Neuronal stem cell (in vitro differentiated cells): ENCODE data around the gene RBM4B.
"Not testable (repeated sequence)": the region's sequence is repeated elsewhere in the genome, so short reads cannot be mapped to it uniquely, and the experiment has no call there.

Experiments used
- DNase-seq: peaks from one replicate; pipeline ENCODE4 v3.0.0-alpha.2; 2013; ENCODE audit warnings: low spot score
- H2AFZ ChIP-seq: one replicate; pipeline ENCODE4 v1.6.1; 2013; ENCODE audit warnings: mild to moderate bottlenecking, low read length, inconsistent platforms
- H2AK5ac ChIP-seq: 2 replicates; pipeline ENCODE4 v1.6.1; 2013; ENCODE audit warnings: low read depth, mild to moderate bottlenecking, inconsistent platforms, low read length, moderate library complexity, mixed read lengths
- H2BK120ac ChIP-seq: 2 replicates; pipeline ENCODE4 v1.6.1; 2013; ENCODE audit warnings: low read depth, mild to moderate bottlenecking, inconsistent platforms, low read length, moderate library complexity, mixed read lengths
- H2BK12ac ChIP-seq: one replicate; pipeline ENCODE4 v1.6.1; 2013; ENCODE audit warnings: low read length, inconsistent platforms
- H2BK15ac ChIP-seq: 2 replicates; pipeline ENCODE4 v1.6.1; 2013; ENCODE audit warnings: mild to moderate bottlenecking, low read length, inconsistent platforms, mixed read lengths
- H2BK5ac ChIP-seq: one replicate; pipeline ENCODE4 v1.6.1; 2013; ENCODE audit warnings: inconsistent platforms, mild to moderate bottlenecking, low read length, moderate library complexity
- H3K14ac ChIP-seq: one replicate; pipeline ENCODE4 v1.6.1; 2013; ENCODE audit warnings: low read length, inconsistent platforms
- H3K18ac ChIP-seq: 2 replicates; pipeline ENCODE4 v1.6.1; 2013; ENCODE audit warnings: low read length, inconsistent platforms
- H3K23ac ChIP-seq: 2 replicates; pipeline ENCODE4 v1.6.1; 2013; ENCODE audit warnings: low read depth, mild to moderate bottlenecking, mixed read lengths, low read length, inconsistent platforms; ENCODE audit not compliant: poor library complexity
- H3K27ac ChIP-seq: replicated peaks from 3 replicates; pipeline ENCODE4 v1.5.1; 2013; ENCODE audit warnings: low read length, inconsistent platforms
- H3K27me3 ChIP-seq, 3 experiments: 2 replicates each; pipeline ENCODE4 v1.6.1; 2013; ENCODE audit warnings: low read length in 3 of 3, mild to moderate bottlenecking in 2 of 3, inconsistent platforms in 1 of 3, low read depth in 1 of 3, mixed read lengths in 1 of 3, moderate library complexity in 1 of 3; ENCODE audit not compliant: control insufficient read depth in 3 of 3, insufficient read depth in 3 of 3
- H3K36me3 ChIP-seq, 2 donors: replicated peaks in 1 of 2; 2 replicates each; pipeline ENCODE4 v1.6.1; 2013; ENCODE audit warnings: low read length in 2 of 2; ENCODE audit not compliant: control insufficient read depth in 2 of 2, insufficient read depth in 2 of 2
- H3K4ac ChIP-seq: 2 replicates; pipeline ENCODE4 v1.6.1; 2013; ENCODE audit warnings: inconsistent platforms, mild to moderate bottlenecking, low read length, moderate library complexity
- H3K4me1 ChIP-seq, 2 donors: 1 replicate in 1 of 2; 2 replicates in 1 of 2; pipeline ENCODE4 v1.6.1; 2013; ENCODE audit warnings: low read length in 2 of 2, low read depth in 1 of 2; ENCODE audit not compliant: control insufficient read depth in 2 of 2, insufficient read depth in 1 of 2
- H3K4me2 ChIP-seq: one replicate; pipeline ENCODE4 v1.6.1; 2013; ENCODE audit warnings: mild to moderate bottlenecking, low read length, inconsistent platforms; ENCODE audit not compliant: insufficient read depth, poor library complexity, severe bottlenecking
- H3K4me3 ChIP-seq, 2 donors: 2 replicates each; pipeline ENCODE4 v1.5.1; 2013; ENCODE audit warnings: low read length in 2 of 2, mild to moderate bottlenecking in 2 of 2, inconsistent platforms in 1 of 2, moderate library complexity in 1 of 2
- H3K79me1 ChIP-seq: one replicate; pipeline ENCODE4 v1.6.1; 2013; ENCODE audit warnings: low read depth, mild to moderate bottlenecking, inconsistent platforms, low read length, moderate library complexity
- H3K9ac ChIP-seq: one replicate; pipeline ENCODE4 v1.6.1; 2013; ENCODE audit warnings: mild to moderate bottlenecking, low read depth, low read length, inconsistent platforms; ENCODE audit not compliant: poor library complexity
- H3K9me3 ChIP-seq, 2 donors: replicated peaks in 1 of 2; 2 replicates each; pipeline versions ENCODE3 to v1.6.1; 2013; ENCODE audit warnings: low read length in 2 of 2, mild to moderate bottlenecking in 2 of 2, inconsistent platforms in 1 of 2, low read depth in 1 of 2, mixed read lengths in 1 of 2, moderate library complexity in 1 of 2; ENCODE audit not compliant: control insufficient read depth in 2 of 2, insufficient read depth in 1 of 2
- H4K8ac ChIP-seq: one replicate; pipeline ENCODE4 v1.6.1; 2013; ENCODE audit warnings: low read depth, mild to moderate bottlenecking, inconsistent platforms, low read length, moderate library complexity
- H4K91ac ChIP-seq: one replicate; pipeline ENCODE4 v1.6.1; 2013; ENCODE audit warnings: low read length, low read depth, mild to moderate bottlenecking, inconsistent platforms; ENCODE audit not compliant: poor library complexity
- WGBS, 2 donors: extraction: QIAGEN DNeasy Blood & Tissue Kit; methylation state at CpG; one replicate each; pipeline ENCODE4 v1.1.7; 2013; ENCODE audit warnings: missing lambda C conversion rate in 2 of 2, mixed read lengths in 1 of 2; ENCODE audit not compliant: insufficient read length in 2 of 2, insufficient replicate concordance in 1 of 2; ENCODE audit errors: extremely low coverage in 2 of 2; 5-methylcytosine and 5-hydroxymethylcytosine counted together

The RBM4B gene

DNA sequence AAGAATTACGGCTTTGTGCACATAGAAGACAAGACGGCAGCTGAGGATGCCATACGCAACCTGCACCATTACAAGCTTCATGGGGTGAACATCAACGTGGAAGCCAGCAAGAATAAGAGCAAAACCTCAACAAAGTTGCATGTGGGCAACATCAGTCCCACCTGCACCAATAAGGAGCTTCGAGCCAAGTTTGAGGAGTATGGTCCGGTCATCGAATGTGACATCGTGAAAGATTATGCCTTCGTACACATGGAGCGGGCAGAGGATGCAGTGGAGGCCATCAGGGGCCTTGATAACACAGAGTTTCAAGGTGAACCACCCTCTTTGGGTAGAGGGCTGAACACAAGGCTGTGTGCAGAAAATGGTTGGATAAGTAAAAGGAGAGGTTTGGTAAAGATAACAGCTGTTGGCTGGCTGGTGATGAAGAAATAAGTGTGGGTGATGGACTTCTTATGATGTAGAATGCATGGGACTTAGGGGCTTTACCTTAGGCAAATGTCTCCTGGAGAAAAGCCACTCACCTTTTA lies 37.8 kb downstream of the RBM4B start:
- not testable (repeated sequence) for H2BK5ac ChIP-seq, H3K9ac ChIP-seq, H3K9me3 ChIP-seq, H3K18ac ChIP-seq, H2BK15ac ChIP-seq, H3K4ac ChIP-seq, H3K23ac ChIP-seq, H4K91ac ChIP-seq, H3K27ac ChIP-seq, H3K27me3 ChIP-seq, H3K79me1 ChIP-seq, H3K14ac ChIP-seq, DNase-seq, H2AFZ ChIP-seq, H4K8ac ChIP-seq, H2BK120ac ChIP-seq, H2BK12ac ChIP-seq, H2AK5ac ChIP-seq
- WGBS, 2 donors = no CpG with 5 or more reads among the region's 10 CpGs
- Histone ChIP-seq H3K4me1 (peaks cover 14 to 32% of the 10 kb centered on the region in 2 donors), H3K4me2 (peak overlapping the region; percentile 78), H3K4me3 (peak overlapping the region in 1 of 2 donors; percentile 93), H3K36me3 (peaks cover 27 to 76% of the 10 kb centered on the region in 2 donors)

DNA sequence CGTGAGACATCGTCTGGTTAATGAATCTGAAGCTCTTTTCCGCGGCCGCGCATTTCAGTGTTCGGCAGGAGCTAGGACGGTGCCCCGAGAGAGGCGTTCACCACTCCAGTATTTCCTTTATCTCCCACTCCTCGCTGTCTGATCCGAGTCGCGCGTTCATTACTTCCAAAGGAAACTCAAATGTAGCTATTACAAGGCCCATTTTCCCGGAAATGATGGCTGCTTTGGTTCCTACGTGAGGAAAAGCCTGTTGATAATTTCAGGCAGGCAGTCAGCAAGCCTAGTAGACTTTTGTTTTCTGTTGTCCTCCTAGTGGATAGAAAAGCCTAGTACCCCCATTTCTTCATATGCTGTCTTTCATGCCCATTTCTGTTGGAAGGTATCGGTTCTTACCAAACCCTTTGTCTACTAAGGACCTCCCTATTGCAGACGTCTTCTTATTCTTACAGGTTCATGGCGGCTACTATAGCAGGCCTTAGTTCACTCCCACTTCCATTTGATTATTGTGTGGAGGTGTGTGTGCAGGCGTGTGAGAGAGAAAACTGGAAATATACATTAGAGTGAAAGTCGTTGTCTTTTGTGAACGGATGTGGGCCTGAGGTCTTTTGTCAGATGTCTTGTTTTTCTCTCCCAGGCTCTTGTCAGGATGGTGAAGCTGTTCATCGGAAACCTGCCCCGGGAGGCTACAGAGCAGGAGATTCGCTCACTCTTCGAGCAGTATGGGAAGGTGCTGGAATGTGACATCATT lies 38.4 kb downstream of the RBM4B start:
- Histone ChIP-seq H2BK120ac (no peak overlapping the region), H3K14ac (no peak overlapping the region), H3K27ac (peak overlapping the region; percentile 79), H3K27me3 (no peaks in the 10 kb centered on the region), H3K4me2 (peak overlapping the region; percentile 78), H2AK5ac (no peak overlapping the region), H3K9me3 (no peaks in the 10 kb centered on the region), H2BK5ac (no peak overlapping the region), H4K8ac (no peak overlapping the region), H3K23ac (no peak overlapping the region), H3K79me1 (peaks cover 6% of the 10 kb centered on the region), H3K4ac (no peak overlapping the region), H4K91ac (no peak overlapping the region), H3K9ac (no peak overlapping the region), H3K4me3 (peak overlapping the region; percentile 93), H2BK15ac (no peak overlapping the region), H3K4me1 (peaks cover 14 to 32% of the 10 kb centered on the region in 2 donors), H2AFZ (peak overlapping the region; percentile 67), H3K18ac (peak overlapping the region; percentile 8), H2BK12ac (no peak overlapping the region), H3K36me3 (peaks cover 26 to 76% of the 10 kb centered on the region in 2 donors)
- DNase-seq = no peak
- WGBS, 2 donors = no CpG with 5 or more reads among the region's 27 CpGs

DNA sequence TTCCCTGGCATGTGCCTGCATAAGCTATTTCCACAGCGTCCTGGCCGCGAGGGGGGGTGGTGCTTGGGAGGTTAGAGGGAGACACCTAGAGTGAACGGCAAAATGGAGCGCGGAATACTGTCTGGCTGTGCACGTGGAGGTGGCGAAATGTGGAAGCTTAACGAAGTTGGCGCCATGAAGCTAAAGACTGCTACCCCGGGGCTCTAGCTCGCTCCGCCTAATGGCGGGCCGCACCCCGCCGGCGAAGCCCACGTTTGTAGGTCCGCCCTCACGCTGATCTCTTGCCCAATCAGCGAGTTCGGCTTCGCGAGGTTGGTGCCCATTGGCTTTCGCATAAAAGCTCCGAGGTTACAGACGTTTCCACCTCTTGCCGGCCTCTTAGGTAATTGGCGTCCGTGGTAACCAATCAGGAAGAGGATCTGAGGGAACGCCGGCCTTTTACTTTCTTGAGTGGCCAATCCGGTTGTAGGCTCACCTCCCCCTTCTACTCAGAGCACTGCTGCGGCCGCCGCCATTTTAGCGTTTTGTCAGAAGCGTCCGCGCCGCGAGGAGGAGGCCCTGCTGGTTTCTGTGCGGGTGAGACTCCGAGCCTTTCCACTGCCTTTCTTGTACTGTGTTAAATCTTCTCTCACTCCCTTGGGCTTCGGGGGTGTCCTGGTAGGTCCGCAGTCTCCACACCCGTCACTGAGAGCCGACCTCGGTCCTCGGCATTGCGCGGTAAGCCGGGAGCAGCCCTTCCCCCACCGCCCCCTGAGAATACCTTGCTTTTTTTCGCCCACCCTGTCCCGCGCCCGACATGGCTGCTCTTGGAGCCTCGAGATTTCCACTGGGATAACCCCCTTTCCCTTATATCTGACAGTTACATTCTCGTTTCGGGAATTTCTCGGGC lies 39.3 kb downstream of the RBM4B start, which contains the start of gene RBM4:
Gene RBM4, plus strand, starts transcription at position 527 of the 889 bp plus-strand sequence. CDS start 1,009 bp downstream, outside the sequence.
- Histone ChIP-seq H2BK12ac (no peak within 1 kb of the TSS), H3K9me3 (no peaks in the 10 kb centered on the region), H3K27me3 (no peaks in the 10 kb centered on the region), H2BK5ac (no peak within 1 kb of the TSS), H3K79me1 (no peaks in the 10 kb centered on the region), H4K91ac (no peak within 1 kb of the TSS), H3K14ac (no peak within 1 kb of the TSS), H3K27ac (peak within 1 kb of the TSS; percentile 79), H4K8ac (no peak within 1 kb of the TSS), H2BK15ac (no peak within 1 kb of the TSS), H3K4me1 (peaks cover 12 to 32% of the 10 kb centered on the region in 2 donors), H2BK120ac (no peak within 1 kb of the TSS), H3K9ac (peak within 1 kb of the TSS; percentile 90), H3K4me3 (peak within 1 kb of the TSS; percentile 93), H3K23ac (peak within 1 kb of the TSS; percentile 1), H2AFZ (peak within 1 kb of the TSS; percentile 83), H3K4ac (no peak within 1 kb of the TSS), H2AK5ac (peak within 1 kb of the TSS; percentile 40), H3K18ac (peak within 1 kb of the TSS; percentile 58), H3K4me2 (peak within 1 kb of the TSS; percentile 78), H3K36me3 (peaks cover 20 to 75% of the 10 kb centered on the region in 2 donors)
- no CpG with 5 or more reads among the region's 63 CpGs for WGBS, 2 donors
- peak; percentile 100 for DNase-seq
